ENCODE data around the gene OR5I1. TPM values are rescaled to one million over a fixed set of nuclear protein-coding genes. Genes with fewer than 3 reads are reported as not detected.

Gene OR5I1
- total and polyA plus RNA-seq, 9 of the 15 experiments (the other 6 are each of a cell fraction or from before 2014, with no cell fraction given), result not detected

DNA sequence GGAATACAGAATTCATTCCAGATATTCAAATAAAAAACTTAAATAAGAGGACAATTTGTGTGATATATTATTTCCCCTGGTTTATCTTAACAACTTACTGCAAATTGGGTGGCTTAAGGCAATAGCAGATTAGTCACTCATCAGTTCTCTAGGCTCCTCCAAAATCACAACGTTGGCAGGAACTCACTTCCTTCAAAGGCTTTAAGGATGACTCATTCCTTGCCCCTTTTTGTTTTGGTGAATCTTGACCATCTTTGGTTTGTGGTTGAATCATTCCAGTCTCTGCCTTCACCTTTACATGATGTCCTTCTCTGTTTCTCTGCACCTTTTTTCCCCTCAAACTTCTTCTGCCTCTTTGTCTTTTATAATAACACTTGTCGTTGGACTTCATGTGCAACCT lies 30.2 kb upstream of the OR5I1 start (continued):
- TF ChIP-seq, protein P1, sequence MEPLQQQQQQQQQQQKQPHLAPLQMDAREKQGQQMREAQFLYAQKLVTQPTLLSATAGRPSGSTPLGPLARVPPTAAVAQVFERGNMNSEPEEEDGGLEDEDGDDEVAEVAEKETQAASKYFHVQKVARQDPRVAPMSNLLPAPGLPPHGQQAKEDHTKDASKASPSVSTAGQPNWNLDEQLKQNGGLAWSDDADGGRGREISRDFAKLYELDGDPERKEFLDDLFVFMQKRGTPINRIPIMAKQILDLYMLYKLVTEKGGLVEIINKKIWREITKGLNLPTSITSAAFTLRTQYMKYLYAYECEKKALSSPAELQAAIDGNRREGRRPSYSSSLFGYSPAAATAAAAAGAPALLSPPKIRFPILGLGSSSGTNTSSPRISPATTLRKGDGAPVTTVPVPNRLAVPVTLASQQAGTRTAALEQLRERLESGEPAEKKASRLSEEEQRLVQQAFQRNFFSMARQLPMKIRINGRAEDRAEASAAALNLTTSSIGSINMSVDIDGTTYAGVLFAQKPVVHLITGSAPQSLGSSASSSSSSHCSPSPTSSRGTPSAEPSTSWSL (CRISPR knock-in tag; IDR thresholded peaks at IDR 0.05; ENCODE audit: borderline replicate concordance), result no peak
- TF ChIP-seq FOXP1 (CRISPR knock-in tag; IDR thresholded peaks at IDR 0.05) (no peak), HOXB6 (CRISPR knock-in tag; IDR thresholded peaks at IDR 0.05; ENCODE audit: borderline replicate concordance) (no peak)

DNA sequence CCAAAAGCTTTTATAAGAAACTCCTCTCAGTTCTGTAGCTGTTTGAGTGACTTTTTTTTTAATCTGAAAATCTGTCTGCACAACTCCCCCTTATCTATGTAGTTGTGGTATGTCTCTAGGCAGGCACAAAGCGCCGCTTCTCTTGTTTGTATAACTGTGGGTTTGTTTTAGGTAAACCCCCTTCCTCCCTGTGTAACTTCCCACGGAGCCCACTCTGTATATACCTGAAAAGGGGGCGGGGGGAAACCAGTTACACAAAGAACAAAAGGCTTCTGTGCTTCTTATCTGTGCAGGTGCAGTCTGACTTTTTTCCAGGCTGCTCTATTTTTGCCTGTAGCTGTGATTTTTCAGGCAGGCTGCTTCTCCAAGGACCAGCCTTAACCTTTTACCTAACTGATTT lies 20.3 kb upstream of the OR5I1 start:
- H3K27ac ChIP-seq (ENCODE audit: extremely low read depth, low read depth, low read length), result no peak overlapping the region
- H3K9ac ChIP-seq (ENCODE audit: insufficient read depth in 1 of 2, low read depth in 2 of 2, low read length in 2 of 2), result no peak overlapping the region
- intact Hi-C loops (cut with micrococcal nuclease), result no loop called here
- DNase-seq (ENCODE audit: extremely low read depth in 1 of 4, low spot score in 3 of 4), result no peak
- ATAC-seq, result no peak
- no TSS peak for BruUV-seq (replicated peaks)
- no peak overlapping the region for H3K4me2 ChIP-seq (ENCODE audit: insufficient read depth, low read length)
- H4K20me1 ChIP-seq (replicated peaks; ENCODE audit: control insufficient read depth, insufficient read depth, low read length), result no peaks in the 10 kb centered on the region
- H3K27me3 ChIP-seq (ENCODE audit: control insufficient read depth in 2 of 2, insufficient read depth in 2 of 2, low read length in 2 of 2), result no peaks in the 10 kb centered on the region
- H2AFZ ChIP-seq (ENCODE audit: low read depth, low read length), result no peak overlapping the region
- no peaks in the 10 kb centered on the region for H3K4me1 ChIP-seq (replicated peaks in 1 of 2; ENCODE audit: control insufficient read depth in 2 of 2, insufficient read depth in 2 of 2, low read length in 2 of 2)
- no peaks in the 10 kb centered on the region for H3K9me1 ChIP-seq (ENCODE audit: control insufficient read depth, insufficient read depth, low read length)
- no peak overlapping the region for H3K4me3 ChIP-seq
- CTCF ChIA-PET (ENCODE audit: low intra/inter-chr PET ratio), result no interaction called here
- H3K9me3 ChIP-seq (replicated peaks; ENCODE audit: control insufficient read depth, insufficient read depth, low read depth, low read length), result no peaks in the 10 kb centered on the region
- POLR2A ChIA-PET, result no interaction called here
- H3K36me3 ChIP-seq (ENCODE audit: control insufficient read depth, insufficient read depth, low read length), result no peaks in the 10 kb centered on the region
- H3K79me2 ChIP-seq (ENCODE audit: control insufficient read depth, insufficient read depth, low read length), result no peaks in the 10 kb centered on the region
- 0% methylated on average over 4 of the region's 4 CpGs for WGBS (ENCODE audit: insufficient coverage, low coverage, missing lambda C conversion rate)
- no peak for FAIRE-seq
- in situ Hi-C loops (cut with MboI), result no loop called here
- no peak for TF ChIP-seq KDM1A (IDR thresholded peaks at IDR 0.05)
- TF ChIP-seq TCF7 (IDR thresholded peaks at IDR 0.05; ENCODE audit: borderline replicate concordance), result no peak
- TF ChIP-seq, protein P2, sequence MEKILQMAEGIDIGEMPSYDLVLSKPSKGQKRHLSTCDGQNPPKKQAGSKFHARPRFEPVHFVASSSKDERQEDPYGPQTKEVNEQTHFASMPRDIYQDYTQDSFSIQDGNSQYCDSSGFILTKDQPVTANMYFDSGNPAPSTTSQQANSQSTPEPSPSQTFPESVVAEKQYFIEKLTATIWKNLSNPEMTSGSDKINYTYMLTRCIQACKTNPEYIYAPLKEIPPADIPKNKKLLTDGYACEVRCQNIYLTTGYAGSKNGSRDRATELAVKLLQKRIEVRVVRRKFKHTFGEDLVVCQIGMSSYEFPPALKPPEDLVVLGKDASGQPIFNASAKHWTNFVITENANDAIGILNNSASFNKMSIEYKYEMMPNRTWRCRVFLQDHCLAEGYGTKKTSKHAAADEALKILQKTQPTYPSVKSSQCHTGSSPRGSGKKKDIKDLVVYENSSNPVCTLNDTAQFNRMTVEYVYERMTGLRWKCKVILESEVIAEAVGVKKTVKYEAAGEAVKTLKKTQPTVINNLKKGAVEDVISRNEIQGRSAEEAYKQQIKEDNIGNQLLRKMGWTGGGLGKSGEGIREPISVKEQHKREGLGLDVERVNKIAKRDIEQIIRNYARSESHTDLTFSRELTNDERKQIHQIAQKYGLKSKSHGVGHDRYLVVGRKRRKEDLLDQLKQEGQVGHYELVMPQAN (IDR thresholded peaks at IDR 0.05; ENCODE audit: borderline replicate concordance), result no peak
- TF ChIP-seq, protein P3, sequence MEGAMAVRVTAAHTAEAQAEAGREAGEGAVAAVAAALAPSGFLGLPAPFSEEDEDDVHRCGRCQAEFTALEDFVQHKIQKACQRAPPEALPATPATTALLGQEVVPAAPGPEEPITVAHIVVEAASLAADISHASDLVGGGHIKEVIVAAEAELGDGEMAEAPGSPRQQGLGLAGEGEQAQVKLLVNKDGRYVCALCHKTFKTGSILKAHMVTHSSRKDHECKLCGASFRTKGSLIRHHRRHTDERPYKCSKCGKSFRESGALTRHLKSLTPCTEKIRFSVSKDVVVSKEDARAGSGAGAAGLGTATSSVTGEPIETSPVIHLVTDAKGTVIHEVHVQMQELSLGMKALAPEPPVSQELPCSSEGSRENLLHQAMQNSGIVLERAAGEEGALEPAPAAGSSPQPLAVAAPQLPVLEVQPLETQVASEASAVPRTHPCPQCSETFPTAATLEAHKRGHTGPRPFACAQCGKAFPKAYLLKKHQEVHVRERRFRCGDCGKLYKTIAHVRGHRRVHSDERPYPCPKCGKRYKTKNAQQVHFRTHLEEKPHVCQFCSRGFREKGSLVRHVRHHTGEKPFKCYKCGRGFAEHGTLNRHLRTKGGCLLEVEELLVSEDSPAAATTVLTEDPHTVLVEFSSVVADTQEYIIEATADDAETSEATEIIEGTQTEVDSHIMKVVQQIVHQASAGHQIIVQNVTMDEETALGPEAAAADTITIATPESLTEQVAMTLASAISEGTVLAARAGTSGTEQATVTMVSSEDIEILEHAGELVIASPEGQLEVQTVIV (CRISPR knock-in tag; IDR thresholded peaks at IDR 0.05; ENCODE audit: borderline replicate concordance), result no peak
- no peak for TF ChIP-seq ZNF134 (CRISPR knock-in tag; conservative IDR thresholded peaks at IDR 0.05)
- TF ChIP-seq, protein P4, sequence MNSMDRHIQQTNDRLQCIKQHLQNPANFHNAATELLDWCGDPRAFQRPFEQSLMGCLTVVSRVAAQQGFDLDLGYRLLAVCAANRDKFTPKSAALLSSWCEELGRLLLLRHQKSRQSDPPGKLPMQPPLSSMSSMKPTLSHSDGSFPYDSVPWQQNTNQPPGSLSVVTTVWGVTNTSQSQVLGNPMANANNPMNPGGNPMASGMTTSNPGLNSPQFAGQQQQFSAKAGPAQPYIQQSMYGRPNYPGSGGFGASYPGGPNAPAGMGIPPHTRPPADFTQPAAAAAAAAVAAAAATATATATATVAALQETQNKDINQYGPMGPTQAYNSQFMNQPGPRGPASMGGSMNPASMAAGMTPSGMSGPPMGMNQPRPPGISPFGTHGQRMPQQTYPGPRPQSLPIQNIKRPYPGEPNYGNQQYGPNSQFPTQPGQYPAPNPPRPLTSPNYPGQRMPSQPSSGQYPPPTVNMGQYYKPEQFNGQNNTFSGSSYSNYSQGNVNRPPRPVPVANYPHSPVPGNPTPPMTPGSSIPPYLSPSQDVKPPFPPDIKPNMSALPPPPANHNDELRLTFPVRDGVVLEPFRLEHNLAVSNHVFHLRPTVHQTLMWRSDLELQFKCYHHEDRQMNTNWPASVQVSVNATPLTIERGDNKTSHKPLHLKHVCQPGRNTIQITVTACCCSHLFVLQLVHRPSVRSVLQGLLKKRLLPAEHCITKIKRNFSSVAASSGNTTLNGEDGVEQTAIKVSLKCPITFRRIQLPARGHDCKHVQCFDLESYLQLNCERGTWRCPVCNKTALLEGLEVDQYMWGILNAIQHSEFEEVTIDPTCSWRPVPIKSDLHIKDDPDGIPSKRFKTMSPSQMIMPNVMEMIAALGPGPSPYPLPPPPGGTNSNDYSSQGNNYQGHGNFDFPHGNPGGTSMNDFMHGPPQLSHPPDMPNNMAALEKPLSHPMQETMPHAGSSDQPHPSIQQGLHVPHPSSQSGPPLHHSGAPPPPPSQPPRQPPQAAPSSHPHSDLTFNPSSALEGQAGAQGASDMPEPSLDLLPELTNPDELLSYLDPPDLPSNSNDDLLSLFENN (IDR thresholded peaks at IDR 0.05; ENCODE audit: low read depth in 2 of 2, low read length in 2 of 2), result no peak
- no peak for TF ChIP-seq ZNF589 (CRISPR knock-in tag; IDR thresholded peaks at IDR 0.05; ENCODE audit: low read depth)
- no peak for TF ChIP-seq MAFG (tag; conservative IDR thresholded peaks at IDR 0.05)
- no peak for TF ChIP-seq KDM4B (IDR thresholded peaks at IDR 0.05; ENCODE audit: borderline replicate concordance in 2 of 2, low read depth in 1 of 2)

All from K562 (cell line).